HG03565 (cell line): ENCODE data around the gene CENPU.
"Not testable (repeated sequence)": the region's sequence is repeated elsewhere in the genome, so short reads cannot be mapped to it uniquely, and the experiment has no call there.

Source experiments
- ATAC-seq: cut with Tn5 transposase; IDR thresholded peaks from one replicate; pipeline ENCODE4 v1.9.1; 2021; ENCODE audit warnings: mild to moderate bottlenecking, moderate library complexity; ENCODE audit not compliant: unreplicated experiment

CENPU gene

GRCh38 chr4:184668511-184669114, 65.3 kb downstream of the CENPU start:
- ATAC-seq = no peak

DNA sequence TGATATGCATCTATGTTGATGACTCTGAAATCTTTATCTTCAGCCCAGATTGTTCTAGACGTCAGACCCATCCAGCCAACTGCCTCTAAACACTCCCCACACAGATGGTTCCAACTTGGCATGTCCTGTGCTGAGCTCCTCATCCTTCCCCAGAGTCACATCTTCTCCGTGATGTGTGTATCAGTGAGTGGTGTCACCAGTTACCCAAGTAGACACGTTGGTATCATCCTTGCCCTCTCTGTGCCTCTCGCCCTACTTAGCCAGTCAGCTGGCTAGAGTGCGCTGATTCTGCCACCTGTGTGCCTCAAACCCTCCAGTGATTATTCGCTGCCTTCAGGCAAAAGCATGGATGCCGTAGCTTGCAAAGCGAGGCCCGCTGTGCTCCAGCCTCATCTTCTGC, 65.8 kb downstream of the CENPU start:
- ATAC-seq = no peak

DNA sequence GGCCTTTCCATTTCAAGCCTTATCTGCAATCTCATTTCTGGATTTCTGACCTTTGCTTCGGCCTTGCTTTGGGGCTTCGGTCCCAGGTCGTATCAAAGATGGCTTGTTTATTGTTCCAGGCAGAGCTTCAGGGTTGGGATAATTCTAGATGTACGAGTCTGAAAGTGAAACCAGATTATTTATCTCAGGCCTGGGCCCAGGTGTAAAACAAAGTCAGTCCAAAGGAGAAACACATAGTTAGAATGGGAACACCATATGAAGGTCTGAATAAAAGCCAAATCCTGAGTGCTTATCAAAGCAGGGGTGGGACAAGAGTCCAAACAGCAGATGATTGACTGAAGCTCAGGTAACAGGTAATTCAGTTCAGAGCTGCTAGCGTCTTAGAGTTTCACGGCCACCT, 67.2 kb downstream of the CENPU start:
- ATAC-seq = no peak

DNA sequence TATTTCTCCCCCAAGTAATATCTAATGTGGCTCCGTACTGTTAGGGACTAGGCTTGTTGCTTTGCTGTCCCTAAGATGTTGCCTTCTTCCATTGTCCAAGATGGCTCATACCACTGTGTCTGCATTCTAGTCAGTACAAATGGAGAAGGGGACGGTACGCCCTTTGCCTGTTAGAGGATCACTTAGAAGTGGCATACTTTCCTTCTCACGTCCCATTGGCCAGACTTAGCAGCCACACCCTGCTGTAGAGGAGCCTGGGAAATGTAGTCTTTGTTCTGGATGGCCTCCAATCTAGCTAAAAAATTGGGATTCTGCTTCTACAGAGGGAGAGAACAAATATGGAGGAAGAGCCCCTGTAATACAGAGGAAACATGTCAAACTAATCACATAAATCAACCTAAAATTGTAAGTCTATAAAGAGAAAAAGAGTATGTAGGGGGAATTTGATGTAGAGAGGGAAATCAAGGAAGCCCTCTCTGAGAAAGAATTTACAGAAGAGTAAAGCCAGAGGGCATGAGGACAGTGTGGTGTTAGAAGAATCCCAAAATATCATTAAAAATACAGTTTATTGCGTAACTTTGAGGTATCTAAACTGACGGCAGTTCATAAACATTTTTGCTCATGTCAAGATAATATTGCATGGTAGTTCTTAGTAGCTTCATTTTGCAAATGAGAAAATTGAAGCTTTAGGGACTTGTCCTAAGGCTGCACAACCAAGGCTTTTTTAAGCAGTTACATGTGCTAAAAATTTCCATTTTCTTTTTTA, 69.3 kb downstream of the CENPU start:
- no peak for ATAC-seq

- no peak for ATAC-seq
Observed at GRCh38 chr4:184662236-184662635, 71.7 kb downstream of the CENPU start.

DNA sequence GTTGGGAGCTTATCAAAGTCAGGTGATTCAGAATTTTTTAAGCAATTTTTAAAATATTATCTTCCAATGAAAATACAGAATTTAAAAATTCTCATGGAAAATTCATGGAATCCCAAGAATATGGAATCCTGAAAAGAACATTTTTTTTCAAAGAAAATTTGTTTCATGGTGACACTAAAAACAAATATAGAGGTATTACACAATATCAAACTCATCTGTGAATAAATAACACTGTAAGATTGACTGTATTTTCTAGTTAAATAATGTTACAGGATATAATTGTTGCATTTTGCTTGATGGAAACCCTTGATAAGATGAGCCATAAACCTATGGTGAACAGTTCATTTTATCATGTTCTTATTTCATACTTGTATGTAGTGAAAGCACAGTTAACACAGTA, 72.9 kb downstream of the CENPU start:
- no peak for ATAC-seq

- not testable (repeated sequence) for ATAC-seq
Observed at GRCh38 chr4:184657820-184658219, 76.1 kb downstream of the CENPU start.

DNA sequence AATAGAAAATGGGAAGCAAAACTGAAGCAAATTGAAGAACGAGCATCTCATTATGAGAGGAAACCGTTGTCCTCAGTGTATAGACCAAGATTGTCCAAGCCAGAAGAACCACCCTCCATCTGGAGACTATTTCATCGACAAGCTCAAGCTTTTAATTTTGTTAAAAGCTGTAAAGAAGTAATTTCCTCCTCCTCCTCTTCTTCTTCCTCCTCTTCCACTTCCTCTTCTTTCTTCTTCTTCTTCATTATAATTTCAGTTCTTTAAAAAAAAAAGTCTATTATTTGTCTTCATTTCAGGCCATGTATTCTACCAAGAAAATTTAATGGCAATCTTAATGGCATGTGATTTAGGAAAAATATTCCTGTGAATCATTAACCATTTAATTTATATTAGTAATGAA, 76.8 kb downstream of the CENPU start:
- ATAC-seq = no peak

GRCh38 chr4:184655889-184656869, 77.7 kb downstream of the CENPU start:
- no peak for ATAC-seq

DNA sequence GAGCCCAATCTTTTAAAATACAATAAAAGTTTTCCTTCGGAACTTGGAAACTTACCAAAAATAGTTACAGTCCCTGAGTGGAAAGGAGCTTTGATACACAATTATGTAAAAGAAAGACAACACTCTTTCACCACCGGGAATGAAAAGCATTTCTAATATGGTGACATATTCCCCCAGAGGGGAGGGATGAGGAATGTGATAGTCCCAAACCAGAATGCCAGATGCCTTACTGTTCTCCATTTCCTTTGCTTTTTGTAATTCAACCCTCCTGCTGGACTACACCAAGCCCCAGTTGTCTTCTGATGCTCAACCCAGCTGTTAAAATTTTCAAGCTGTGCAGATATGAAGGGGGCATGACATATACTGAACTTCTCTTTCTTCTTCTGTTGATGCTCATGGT, 80.2 kb downstream of the CENPU start:
- no peak for ATAC-seq

GRCh38 chr4:184652681-184653080, 81.2 kb downstream of the CENPU start:
- ATAC-seq = not testable (repeated sequence)

DNA sequence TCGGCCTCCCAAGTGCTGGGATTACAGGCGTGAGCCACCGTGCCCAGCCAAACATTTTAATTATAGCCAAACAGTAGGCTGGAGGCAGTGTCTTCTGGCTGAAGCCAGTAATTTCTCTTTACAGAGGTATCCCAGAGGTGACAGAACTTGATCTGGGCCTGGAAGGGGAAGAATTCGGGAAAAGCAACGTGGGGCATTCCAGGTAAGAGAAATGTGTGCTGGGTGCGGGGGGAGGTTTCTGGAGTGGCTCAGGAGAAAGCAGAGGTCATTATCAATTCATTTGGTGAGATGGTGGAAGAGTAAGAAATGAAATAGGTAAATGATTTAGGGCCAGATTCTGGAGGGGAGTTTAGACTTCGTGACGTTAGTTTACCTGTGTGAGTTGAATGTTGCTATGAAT, 82.0 kb downstream of the CENPU start:
- no peak for ATAC-seq

GRCh38 chr4:184649971-184650855, 83.7 kb downstream of the CENPU start:
- ATAC-seq = peak; percentile 6

DNA sequence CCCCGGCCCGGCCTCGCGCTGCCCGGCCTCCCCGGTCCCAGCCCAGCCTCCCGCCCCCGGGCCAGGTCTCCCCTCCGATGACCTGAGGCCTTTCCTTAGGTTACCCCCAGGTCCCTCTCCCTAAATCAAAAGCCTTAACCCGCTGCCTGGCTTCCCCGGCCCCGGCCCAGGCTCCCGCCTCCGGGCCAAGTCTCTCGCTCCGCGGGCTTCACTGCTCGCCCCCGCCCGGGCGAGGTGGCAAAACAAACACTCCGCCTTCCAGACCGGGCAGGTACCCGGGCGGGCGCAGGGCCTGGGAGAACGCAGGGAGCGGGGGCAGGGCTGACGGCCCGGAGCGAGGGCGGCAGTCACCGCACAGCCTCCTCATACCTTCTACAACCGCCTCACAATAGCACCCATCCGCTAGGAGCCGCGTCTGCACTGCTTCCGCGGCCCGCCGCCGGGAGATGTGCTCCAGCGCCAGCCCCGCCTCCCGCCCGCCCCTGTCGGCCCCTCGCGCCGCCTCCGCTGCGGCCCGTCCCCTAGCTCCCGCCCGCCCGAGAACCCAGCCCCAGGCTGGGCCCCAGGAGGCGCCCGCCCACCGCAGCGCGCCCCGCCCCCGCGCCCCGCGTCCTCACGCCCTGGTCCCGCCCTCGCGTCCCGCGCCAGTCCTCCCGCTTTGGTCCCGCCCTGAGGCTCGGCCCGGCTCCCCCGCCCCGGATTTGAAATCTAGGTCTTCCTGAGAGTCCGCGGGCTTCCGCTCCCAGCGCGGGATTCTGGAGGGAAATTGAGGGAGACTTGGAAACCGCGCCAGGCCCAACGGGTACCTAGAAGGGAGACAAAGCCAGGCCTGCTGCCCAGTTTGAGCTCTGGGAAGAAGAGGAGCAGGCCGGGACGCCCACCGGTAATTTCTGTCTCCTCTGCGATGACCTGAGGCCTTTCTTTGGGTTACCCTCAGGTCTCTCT, 84.6 kb downstream of the CENPU start, which contains the start of the genes CASP3 and PRIMPOL:
Gene CASP3, minus strand, starts transcription at position 422 of the 945 bp plus-strand sequence. CDS start 10,994 bp downstream, outside the sequence.
Gene PRIMPOL, plus strand, starts transcription at position 713 of the 945 bp plus-strand sequence. CDS start 7,403 bp downstream, outside the sequence.
- ATAC-seq = peak; percentile 76

- no peak for ATAC-seq
Observed at GRCh38 chr4:184648313-184649025, 85.4 kb downstream of the CENPU start.

DNA sequence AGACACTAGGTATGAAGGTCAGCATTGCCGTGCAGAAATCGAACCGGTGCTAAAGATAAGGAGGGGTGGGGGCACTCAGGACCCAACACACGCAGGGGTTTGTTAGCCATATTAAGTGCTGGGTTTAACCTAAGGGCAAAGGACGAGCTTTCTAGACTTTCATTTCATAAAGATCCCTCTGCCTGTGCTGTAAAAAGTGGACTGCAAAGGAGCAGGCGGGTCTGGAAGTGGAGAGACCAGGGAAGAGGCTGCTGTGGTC, 85.9 kb downstream of the CENPU start:
- no peak for ATAC-seq

DNA sequence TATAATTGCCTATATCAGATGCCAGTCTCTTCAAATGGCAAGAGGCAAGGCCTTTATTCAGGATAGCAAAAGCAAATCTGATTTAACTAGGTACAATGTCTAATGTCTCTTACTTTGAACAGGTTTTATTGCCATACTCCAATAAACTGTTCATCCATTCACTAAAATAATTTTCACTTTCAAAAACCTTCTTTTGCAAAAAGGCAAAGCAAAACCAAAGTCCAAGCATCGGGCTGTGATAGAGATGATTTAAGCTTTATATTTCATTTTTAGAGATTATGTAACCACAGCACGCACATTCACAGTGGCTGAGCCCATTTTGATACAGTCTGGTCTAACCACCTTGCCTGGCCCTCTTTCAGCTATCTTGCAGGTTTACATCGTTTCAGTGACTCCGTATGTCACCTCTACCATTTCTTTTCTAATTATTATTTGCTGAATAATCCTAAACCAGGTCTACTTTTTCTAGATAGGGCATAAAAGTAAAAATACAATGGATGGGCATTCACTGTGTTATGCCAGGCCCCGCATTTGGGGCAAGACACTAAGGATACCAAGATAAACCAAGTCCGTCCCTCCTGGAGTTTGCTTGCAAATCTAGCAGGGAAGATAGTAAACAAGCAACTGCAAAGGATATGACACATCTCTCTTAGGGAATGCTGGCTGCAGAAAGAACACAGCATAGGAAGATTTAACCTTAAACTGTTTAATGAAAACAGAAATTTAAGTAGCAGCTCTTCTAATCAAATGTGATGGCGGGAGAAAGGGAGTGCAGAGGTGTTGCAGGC, 86.4 kb downstream of the CENPU start:
- no peak for ATAC-seq
